HG02981 (cell line): ENCODE measurements around the gene SNX8.
A peak's percentile ranks its signal among the peaks of the same experiment; 100 is the strongest.
"Not testable (repeated sequence)": the region's sequence is repeated elsewhere in the genome, so short reads cannot be mapped to it uniquely, and the experiment has no call there.

Source experiments
- ATAC-seq: cut with Tn5 transposase; IDR thresholded peaks from one replicate; pipeline ENCODE4 v1.9.1; 2021; ENCODE audit warnings: mild to moderate bottlenecking, moderate library complexity; ENCODE audit not compliant: unreplicated experiment

SNX8 gene

DNA sequence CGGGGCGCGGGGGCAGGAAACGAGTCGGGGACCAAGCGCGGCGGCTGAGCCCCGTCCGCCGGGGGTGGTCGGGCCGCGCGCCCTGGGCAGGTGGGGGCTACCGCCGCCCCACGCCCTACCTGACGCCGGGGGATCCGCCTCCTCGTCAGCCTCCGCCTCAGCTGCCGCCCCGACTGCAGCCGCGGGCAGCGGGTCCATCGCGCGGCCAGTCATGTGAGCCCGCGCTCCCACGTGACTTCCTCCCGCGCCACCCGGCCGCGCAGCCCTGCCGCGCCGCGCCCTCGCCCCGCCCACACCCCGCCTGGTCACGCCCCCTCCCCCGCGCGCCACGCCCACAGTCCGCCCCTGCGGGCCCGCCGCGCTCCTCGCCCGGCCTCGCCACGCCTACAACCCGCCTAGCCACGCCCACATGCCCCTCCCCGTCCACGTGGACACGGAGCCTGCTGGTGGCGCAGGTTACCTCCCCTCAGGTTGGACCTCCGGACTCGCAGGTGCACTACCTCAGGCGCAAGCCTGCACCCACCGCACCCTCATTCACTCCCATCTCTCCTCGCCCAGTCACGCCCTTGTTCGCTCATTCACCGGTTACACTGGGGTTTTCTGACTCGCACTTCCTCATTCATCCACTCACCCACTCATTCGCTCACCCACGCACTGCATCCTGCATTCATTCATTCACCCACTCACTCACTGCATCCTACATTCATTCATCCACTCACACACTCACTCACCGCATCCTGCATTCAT, at the start of gene SNX8:
Gene SNX8 (minus strand): TSS at position 233 of the 747 bp plus-strand sequence. CDS start 20 bp downstream, at position 213.
- ATAC-seq, result peak; percentile 71

DNA sequence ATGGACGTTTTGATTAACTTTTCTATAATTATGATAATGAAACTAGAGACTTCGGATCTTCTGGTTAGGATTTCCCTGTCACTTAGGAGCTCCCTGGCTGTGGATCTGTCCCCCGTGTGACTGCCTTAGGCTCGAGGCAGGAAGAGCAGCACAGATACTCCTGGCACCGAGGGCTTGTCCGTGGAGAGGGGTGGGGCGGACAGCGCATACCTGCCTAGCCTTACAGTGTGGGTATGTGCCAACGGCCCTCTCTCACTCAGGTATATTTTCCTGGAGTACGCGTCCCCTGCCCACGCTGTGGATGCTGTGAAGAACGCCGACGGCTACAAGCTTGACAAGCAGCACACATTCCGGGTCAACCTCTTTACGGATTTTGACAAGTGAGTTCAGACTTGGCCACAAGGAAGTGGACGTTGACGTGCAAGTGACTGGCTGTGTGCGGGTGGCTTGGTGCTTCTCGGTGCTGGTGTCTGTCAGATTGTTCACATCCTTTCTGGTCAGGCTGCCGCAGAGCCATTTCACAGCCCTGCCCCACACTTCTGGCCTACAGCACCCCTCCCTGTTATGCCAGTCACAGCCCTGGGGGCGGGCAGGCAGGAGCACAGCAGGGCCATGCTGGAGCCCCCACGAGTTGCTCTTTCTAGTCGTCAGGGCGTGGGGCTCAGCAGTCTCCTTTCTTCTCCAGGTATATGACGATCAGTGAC, 48.3 kb upstream of the SNX8 start:
- no peak for ATAC-seq

GRCh38 chr7:2360796-2361195, 46.6 kb upstream of the SNX8 start:
- ATAC-seq, result no peak

GRCh38 chr7:2359610-2360009, 45.4 kb upstream of the SNX8 start:
- ATAC-seq, result no peak

GRCh38 chr7:2358968-2359527, 44.8 kb upstream of the SNX8 start:
- no peak for ATAC-seq

DNA sequence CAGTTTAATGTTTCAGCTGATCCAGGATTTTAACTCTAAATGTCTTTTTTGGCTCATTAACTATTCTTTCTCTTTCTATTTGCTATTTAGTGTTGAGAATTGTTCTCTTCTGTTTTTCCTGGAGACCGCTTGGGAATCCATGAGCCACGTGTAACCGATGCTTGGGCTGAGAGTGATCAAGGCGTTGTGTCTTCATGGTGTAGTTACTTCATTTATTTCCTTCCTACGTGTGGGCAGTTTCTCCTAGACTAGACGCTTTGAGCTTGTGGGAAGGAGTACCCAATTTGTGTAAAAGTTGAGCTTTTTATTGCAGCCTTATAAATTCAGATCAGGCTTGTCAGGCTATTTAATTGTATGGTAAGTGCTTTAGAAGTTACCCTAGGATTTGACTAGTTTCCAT, 43.3 kb upstream of the SNX8 start:
- no peak for ATAC-seq

DNA sequence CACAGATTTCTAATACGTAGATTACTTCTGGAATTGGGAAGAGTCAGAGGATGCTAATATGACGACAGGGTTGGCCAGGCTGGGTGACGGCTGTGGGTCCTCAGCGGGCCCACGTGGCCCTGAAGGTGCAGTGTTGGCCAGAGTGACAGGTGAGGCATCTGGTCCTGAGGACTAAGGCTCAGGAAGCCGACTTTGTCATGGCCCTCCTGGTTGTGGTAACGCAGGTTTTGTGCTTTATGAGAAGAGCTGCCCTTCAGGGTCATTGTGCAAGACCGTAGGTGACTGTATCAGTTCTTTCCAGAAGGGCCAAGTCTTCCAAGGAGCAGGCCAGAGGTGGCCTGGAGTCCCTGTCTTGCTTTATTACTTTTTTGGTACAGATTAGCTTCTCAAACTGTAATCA, 42.9 kb upstream of the SNX8 start:
- no peak for ATAC-seq

GRCh38 chr7:2355705-2356008, 41.4 kb upstream of the SNX8 start:
- no peak for ATAC-seq

GRCh38 chr7:2354939-2355704, 40.9 kb upstream of the SNX8 start:
- ATAC-seq, result peak; percentile 7

- peak; percentile 77 for ATAC-seq
Measured at GRCh38 chr7:2354186-2354938, 40.1 kb upstream of the SNX8 start, which contains the start of gene EIF3B. Gene EIF3B, plus strand, starts transcription at chr7:2354827. Its CDS starts 95 bp downstream, at chr7:2354922.

DNA sequence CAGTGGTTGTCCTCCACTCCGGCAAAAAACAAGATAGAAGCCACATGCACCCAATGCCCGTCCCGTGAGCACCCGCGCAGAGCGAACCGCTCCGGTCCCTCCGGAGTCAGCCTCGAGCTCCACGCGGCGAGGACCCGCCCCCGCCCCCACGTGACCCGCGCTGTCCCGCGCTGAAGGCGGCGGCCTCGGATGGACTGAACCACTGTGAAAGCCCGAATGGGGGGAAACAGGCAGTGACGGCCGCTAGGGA, 39.6 kb upstream of the SNX8 start:
- ATAC-seq, result peak; percentile 46

DNA sequence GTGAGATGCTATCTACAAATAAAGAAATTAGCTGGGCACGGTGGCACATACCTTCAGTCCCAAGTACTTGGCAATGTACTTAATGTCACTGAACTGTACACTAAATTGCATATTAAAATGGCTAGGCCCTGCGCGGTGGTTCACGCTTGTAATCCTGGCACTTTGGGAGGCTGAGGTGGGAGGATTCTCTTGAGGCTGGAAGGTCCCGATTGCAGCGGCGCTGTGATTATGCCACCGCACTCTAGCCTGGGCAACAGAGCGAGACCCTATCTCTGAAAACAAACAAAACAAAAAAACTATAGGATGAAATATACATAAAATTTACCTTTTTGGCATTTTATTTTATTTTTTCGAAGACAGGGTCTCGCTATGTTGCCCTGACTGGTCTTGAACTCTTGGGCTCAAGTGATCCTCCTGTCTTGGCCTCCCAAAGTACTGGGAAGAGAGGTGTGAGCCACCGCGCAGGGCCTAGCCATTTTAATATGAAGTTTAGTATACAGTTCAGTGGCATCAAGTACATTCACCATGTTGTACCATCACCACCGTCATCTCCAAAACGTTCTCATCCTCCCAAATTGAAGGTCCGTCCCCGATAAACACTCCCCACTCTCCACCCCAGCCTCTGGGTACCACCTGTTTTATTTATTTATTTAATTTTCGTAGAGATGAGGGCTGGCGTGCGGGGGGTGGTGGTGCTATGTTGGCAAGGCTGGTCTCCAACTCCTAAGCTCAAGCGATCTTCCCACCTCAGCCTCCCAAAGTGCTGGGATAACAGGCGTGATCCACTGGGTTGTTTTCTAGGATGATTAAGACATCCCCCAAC, 39.1 kb upstream of the SNX8 start:
- peak; percentile 3 for ATAC-seq

DNA sequence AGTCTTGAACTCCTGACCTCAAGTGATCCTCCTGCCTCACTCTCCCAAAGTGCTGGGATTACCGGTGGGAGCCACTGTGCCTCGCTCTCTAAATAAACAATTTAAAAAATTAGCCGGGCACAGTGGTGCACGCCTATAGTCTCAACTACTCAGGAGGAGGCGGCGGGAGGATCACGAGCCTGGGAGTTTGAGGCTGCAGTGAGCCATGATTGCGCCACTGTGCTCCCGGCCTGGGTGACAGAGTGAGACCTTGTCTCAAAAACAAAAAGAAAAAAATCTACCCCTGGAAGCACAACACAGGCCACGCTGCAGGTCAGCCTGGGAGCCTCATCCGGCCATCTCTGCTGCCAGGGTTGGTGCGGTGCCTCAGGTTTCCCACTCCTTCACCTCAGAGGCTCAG, 36.6 kb upstream of the SNX8 start:
- ATAC-seq, result no peak

- ATAC-seq, result no peak
Measured at GRCh38 chr7:2350055-2350454, 35.8 kb upstream of the SNX8 start.

GRCh38 chr7:2347351-2348063, 33.3 kb upstream of the SNX8 start:
- ATAC-seq, result not testable (repeated sequence)

DNA sequence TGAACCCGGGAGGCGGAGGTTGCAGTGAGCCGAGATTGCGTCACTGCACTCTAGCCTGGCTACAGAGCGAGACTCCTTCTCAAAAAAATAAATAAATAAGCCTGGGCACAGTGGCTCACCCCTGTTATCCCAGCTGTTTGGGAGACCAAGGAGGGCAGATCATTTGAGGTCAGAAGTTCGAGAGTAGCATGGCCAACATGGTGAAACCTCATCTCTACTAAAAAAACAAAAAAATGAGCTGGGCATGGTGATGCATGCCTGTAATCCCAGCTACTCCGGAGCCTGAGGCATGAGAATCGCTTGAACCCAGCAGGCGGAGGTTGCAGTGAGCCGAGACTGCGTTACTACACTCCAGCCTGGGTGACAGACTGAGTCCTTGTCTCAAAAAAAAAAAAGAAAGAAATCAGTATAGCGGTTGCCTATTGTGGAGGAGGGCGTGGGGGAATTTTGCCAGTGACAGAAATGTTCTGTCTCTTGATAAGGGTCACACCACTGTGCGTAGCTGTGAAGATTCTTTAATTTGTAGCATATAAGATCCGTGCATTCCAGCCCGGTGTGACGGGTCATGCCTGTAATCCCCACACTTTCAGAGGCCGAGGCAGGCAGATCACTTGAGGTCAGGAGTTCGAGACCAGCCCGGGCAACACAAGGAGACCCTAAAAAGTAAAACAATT, 22.5 kb upstream of the SNX8 start:
- ATAC-seq, result no peak

GRCh38 chr7:2332606-2333231, 18.5 kb upstream of the SNX8 start:
- not testable (repeated sequence) for ATAC-seq

DNA sequence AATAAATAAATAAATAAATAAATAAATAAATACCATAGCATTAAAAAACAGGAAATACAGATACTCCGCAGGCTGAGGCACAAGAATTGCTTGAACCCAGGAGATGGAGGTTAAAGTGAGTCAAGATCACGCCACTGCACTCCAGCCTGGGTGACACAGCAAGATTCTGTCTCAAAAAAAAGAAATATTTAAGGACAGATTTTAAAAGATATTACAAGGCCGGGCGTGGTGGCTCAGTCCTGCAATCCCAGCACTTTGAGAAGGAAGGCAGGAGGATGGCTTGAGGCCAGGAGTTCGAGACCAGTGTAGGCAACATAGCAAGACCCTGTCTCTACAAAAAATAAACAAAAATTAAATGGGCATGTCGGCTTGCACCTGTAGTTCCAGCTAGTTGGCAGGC, 17.5 kb upstream of the SNX8 start:
- ATAC-seq, result no peak

GRCh38 chr7:2330493-2330892, 16.3 kb upstream of the SNX8 start:
- no peak for ATAC-seq
